Stimulated activated CD4-positive, alpha-beta T cell treated with anti-CD3 and anti-CD28 coated beads, Interleukin-15, amount 100 ng/mL, for 24 hours (primary cell): Measurements from ENCODE around the gene CT47B1.
"Not testable (repeated sequence)": the region's sequence is repeated elsewhere in the genome, so short reads cannot be mapped to it uniquely, and the experiment has no call there.

Source experiments
- DNase-seq: peaks from one replicate; pipeline ENCODE4 v3.0.0-alpha.2; 2020

CT47B1 gene

DNA sequence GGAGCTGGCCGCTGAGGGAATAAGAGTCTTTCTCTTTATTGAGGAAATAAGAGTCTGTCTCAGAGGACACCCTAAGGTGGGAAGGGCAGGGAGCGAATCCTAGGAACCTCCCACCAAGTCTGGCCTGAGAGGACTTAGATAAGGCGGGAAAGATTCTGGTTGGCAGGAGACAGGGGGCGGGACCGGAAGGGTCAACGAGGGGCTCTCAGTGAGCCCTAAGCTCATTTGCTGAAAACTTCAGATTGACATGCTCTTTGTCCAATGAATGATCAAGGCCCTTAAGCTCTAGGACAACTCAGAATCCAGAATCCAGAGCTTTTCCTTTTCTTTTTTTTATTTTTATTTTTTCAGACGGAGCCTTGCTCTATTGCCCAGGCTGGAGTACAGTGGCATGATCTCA, at the start of gene CT47B1:
TSS of gene CT47B1 (minus strand) at position 101 of the 400 bp plus-strand sequence. CDS start 196 bp downstream, outside the sequence.
- not testable (repeated sequence) for DNase-seq

DNA sequence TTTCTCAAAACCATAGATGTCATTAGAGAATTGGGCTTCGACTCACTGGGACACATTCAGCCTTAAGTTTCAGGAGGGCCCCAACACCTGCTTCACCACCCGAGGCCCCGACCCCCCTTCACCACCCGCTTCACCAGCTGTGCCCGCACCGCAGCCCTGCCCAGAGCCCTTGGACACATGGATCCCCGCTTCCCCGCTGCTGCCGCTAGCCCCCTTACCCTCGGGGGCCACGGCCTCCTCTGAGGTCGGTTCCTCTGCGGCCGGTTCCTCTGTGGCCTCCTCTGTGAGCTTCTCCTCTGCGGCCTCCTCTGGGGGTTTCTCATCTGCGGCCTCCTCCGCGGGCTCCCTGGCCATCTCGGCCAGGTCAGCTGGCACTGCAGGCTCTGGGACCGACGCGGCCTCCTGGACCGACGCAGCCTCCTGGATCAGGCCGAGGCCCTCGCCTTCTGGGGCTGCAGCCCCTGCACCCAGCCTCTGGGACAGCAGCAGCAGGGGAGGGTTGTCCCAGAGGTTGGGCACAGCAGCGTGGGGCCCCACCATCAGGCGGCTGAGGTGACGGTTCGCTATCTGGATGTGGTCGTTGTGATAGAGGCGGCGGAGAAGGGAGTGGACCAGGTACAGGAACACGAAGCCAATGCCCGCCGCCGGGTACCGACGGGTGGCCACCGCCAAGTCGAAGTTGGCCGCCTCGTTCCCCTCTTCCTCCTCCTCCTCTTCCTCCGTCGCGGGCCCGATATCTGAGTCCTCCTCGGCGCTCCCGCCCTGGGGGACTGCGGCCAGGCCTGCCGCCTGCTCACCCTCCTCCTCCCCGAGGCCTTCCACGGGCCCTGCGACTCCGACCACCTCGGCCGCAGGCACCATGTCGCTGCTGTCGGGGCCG, 748 bp downstream of the CT47B1 start:
- no peak for DNase-seq

GRCh38 chrX:120857240-120857639, 18.4 kb downstream of the CT47B1 start:
- peak; percentile 8 for DNase-seq

GRCh38 chrX:120840827-120841226, 34.8 kb downstream of the CT47B1 start:
- DNase-seq: no peak

- DNase-seq: no peak
Observed at GRCh38 chrX:120839491-120839890, 36.2 kb downstream of the CT47B1 start.

DNA sequence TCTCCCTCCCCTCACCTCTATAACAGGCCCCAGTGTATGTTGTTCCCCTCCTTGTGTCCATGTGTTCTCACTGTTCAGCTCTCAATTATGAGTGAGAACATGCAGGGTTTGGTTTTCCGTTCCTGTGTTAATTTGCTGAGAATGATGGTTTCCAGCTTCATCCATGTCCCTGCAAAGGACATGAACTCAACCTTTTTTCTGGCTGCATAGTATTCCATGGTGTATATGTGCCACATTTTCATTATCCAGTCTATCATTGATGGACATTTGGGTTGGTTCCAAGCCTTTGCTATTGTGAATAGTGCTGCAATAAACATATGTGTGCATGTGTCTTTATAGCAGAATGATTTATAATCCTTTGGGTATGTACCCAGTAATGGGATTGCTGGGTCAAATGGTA, 48.5 kb downstream of the CT47B1 start:
- DNase-seq: not testable (repeated sequence)

DNA sequence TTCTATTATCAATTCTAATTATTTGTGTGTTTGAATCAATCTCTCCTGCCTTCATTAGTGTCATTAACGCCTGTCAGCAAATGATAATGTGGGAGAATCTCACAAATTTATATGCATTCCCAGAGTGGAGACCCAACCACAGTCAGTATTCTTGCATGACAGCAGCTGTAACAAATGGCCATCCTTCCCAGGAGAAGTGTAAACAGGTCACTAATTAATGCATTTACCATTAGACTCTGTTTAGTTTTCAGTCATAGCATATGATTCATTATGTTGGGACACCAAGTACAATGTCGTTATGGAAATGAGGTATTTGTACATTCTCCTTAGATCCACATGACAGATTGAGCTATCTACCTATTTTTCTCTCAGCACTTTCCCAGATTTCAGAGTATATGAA, 50.5 kb downstream of the CT47B1 start:
- DNase-seq: no peak

DNA sequence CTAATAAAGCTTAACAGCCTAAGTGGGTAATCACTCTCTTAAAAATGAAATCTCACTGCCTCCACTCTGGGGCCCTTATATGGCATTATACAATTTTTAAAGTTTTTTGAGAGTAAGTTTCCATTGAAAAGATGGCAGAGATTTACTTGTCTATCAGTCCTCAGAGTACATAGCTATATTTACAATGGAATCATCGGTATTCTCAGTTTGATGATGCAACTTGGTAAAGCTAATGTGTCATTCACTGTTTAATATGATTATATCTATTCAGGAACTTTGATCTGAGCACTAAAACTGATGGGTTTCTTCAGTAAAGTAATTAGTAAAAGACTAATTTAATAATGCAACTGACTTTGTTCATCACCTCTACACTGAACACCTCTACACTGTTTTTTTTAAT, 51.6 kb downstream of the CT47B1 start:
- DNase-seq: no peak

DNA sequence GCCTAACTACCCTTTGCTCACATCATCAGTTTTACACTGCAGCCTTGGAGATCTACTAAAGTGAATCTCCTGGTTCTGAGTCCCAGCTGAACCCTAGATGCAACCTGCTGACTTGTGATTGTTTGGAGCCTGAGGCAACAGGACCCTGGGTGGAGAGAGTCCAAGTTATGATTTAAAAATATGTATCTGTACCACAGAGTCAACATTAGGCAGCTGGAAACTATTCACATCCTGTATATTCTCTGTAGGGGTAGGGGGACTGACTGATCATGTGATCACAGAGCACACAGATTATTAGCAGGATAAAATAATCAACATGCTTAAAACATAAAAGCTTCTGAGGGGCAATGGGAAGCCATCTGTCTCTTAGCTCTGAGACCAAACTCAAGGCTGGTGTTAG, 52.1 kb downstream of the CT47B1 start:
- DNase-seq: no peak
